SK-N-SH treated with all-trans-retinoic acid at 6 μM for 48 hours (cell line): ENCODE data around the gene EARS2.

Experiments used
- RARB ChIP-seq: fragments of 250-450 bp; sonication (Bioruptor Pico); IDR thresholded peaks from 2 replicates; pipeline ENCODE4 v1.8.0; 2021; ENCODE audit warnings: mild to moderate bottlenecking, moderate library complexity
- ZFP30 ChIP-seq: fragments of 450-650 bp; formaldehyde crosslinking; IDR thresholded peaks from 2 replicates; pipeline ENCODE4 v1.5.0; 2022; ENCODE audit warnings: mild to moderate bottlenecking, moderate library complexity

DNA sequence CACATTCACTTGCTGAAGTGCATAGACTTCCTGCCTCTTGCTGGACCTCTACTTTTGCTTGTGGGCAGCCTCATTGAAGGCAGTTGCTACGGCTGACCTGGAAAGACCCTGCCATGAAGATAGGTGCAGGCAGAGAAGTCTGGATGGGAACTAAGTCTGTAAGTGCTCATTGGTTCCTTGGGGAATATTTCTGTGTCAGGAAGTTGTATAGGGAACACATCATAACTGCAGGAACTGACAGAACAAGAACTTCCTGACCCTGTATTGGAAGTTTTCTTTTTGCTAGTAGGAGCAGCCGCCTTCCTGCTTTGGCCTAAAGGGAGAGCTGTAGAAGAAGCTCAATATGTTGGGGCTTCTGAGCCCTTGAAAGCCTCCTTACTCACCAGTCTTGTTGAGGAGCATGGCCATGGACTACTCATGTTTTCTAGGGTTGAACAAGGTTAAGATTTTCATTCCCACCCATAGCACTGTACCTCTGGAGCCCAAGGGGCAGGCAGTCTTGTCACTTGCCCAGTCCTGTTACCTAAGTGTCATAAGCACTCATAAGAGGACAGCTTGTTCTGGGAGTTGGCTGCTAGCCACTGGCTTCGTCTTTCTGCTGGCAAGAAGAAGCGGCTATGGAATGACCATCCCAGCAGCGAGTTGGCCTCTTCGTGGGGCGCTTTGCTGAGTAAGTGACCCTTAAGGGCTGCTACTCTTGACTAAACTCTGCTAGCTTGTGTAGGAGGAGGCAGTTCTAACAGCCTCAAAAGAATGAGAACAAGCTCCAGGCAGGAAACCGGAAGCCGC, 7.6 kb upstream of the EARS2 start:
- no peak for TF ChIP-seq RARB (CRISPR knock-in tag)
- TF ChIP-seq ZFP30, result no peak
